Measurements from ENCODE around the gene TIMP2.
"Not testable (repeated sequence)": the region's sequence is repeated elsewhere in the genome, so short reads cannot be mapped to it uniquely, and the experiment has no call there.

The TIMP2 gene

GRCh38 chr17:78933025-78933958 is 8.1 kb upstream of the TIMP2 start:
- DNase-seq (ENCODE audit: low read depth), result peak; percentile 23

GRCh38 chr17:78929908-78930775 is 5.0 kb upstream of the TIMP2 start:
- no peak for DNase-seq (ENCODE audit: low read depth)

- DNase-seq (ENCODE audit: low read depth), result no peak
Measured at GRCh38 chr17:78925662-78926555, 722 bp upstream of the TIMP2 start.

GRCh38 chr17:78924481-78925151 is 571 bp downstream of the TIMP2 start:
- no peak for DNase-seq (ENCODE audit: low read depth)

GRCh38 chr17:78923660-78924453 is 1.3 kb downstream of the TIMP2 start:
- peak; percentile 21 for DNase-seq (ENCODE audit: low read depth)

GRCh38 chr17:78922816-78923498 is 2.2 kb downstream of the TIMP2 start:
- no peak for DNase-seq (ENCODE audit: low read depth)

- DNase-seq (ENCODE audit: low read depth), result no peak
Measured at GRCh38 chr17:78921437-78921971, 3.7 kb downstream of the TIMP2 start.

GRCh38 chr17:78920528-78920927 is 4.7 kb downstream of the TIMP2 start:
- DNase-seq (ENCODE audit: low read depth), result no peak

- DNase-seq (ENCODE audit: low read depth), result no peak
Measured at GRCh38 chr17:78919861-78920450, 5.2 kb downstream of the TIMP2 start.

- DNase-seq (ENCODE audit: low read depth), result no peak
Measured at GRCh38 chr17:78918979-78919378, 6.2 kb downstream of the TIMP2 start.

GRCh38 chr17:78917451-78918275 is 7.5 kb downstream of the TIMP2 start:
- no peak for DNase-seq (ENCODE audit: low read depth)

GRCh38 chr17:78915872-78916632 is 9.1 kb downstream of the TIMP2 start:
- no peak for DNase-seq (ENCODE audit: low read depth)

- DNase-seq (ENCODE audit: low read depth), result no peak
Measured at GRCh38 chr17:78913115-78913514, 12.1 kb downstream of the TIMP2 start.

- no peak for DNase-seq (ENCODE audit: low read depth)
Measured at GRCh38 chr17:78912082-78912481, 13.1 kb downstream of the TIMP2 start.

GRCh38 chr17:78911543-78911942 is 13.6 kb downstream of the TIMP2 start:
- DNase-seq (ENCODE audit: low read depth), result not testable (repeated sequence)

GRCh38 chr17:78910497-78911284 is 14.5 kb downstream of the TIMP2 start:
- no peak for DNase-seq (ENCODE audit: low read depth)

- no peak for DNase-seq (ENCODE audit: low read depth)
Measured at GRCh38 chr17:78908426-78908825, 16.8 kb downstream of the TIMP2 start.
